Transverse colon (tissue), 4 donors: Measurements from ENCODE around the gene TMEM190. TPM values are rescaled to one million over a fixed set of nuclear protein-coding genes. Genes with fewer than 3 reads are reported as not detected.

Experiments used
- DNase-seq: peaks from one replicate; pipeline ENCODE4 v3.0.0-alpha.2; 2019
- H3K27ac ChIP-seq, 4 donors: fragments of 200-600 bp; sonication (generic); 2 replicates each; pipeline ENCODE4 v1.5.1; 2016 to 2018; ENCODE audit warnings: inconsistent platforms in 4 of 4
- H3K27me3 ChIP-seq: fragments of 200-600 bp; sonication (generic); 2 replicates; pipeline ENCODE4 v1.5.1; 2017; ENCODE audit warnings: inconsistent platforms
- H3K36me3 ChIP-seq, 4 donors: fragments of 200-600 bp; sonication (generic); 2 replicates each; pipeline ENCODE4 v1.5.1; 2017 to 2019; ENCODE audit warnings: inconsistent platforms in 4 of 4
- H3K4me1 ChIP-seq, 4 donors: fragments of 200-600 bp; sonication (generic); 2 replicates each; pipeline ENCODE4 v1.5.1; 2017 to 2020; ENCODE audit warnings: inconsistent platforms in 4 of 4
- H3K4me3 ChIP-seq, 4 donors: fragments of 200-600 bp; sonication (generic); 1 replicate in 1 of 4; 2 replicates in 3 of 4; pipeline versions ENCODE4 v1.5.1 to v1.6.1; 2017 to 2019; ENCODE audit warnings: inconsistent platforms in 4 of 4
- H3K9me3 ChIP-seq, 2 donors: fragments of 200-600 bp; sonication (generic); 2 replicates each; pipeline ENCODE4 v1.5.1; 2017 to 2019; ENCODE audit warnings: inconsistent platforms in 2 of 2
- EP300 ChIP-seq: sonication (generic); formaldehyde crosslinking; IDR thresholded peaks from one replicate; pipeline ENCODE4 v1.6.1; 2017; ENCODE audit warnings: antibody characterized with exemption, low read depth
- POLR2A ChIP-seq: fragments of 450-650 bp; IDR thresholded peaks from one replicate; pipeline ENCODE4 v1.6.1; 2016; ENCODE audit warnings: antibody characterized with exemption, mild to moderate bottlenecking, moderate library complexity
- POLR2AphosphoS5 ChIP-seq, 3 donors: sonication (generic); formaldehyde crosslinking; IDR thresholded peaks; one replicate each; pipeline ENCODE4 v1.6.1; 2016; ENCODE audit warnings: antibody characterized with exemption in 3 of 3
- WGBS, 2 donors: methylation state at CpG; one replicate each; pipeline ENCODE4 v1.1.5; 2018; ENCODE audit warnings: low coverage in 1 of 2; 5-methylcytosine and 5-hydroxymethylcytosine counted together
- in situ Hi-C, 4 donors: fragments of 200-750 bp; cut with MboI; loops; one replicate each; pipeline versions ENCODE4 v1.15.0 to v1.15.1; 2017; ENCODE audit warnings: low sequenced_read_pairs in 3 of 4, low pct_ligation_motif_present in 1 of 4, low pct_unique_long_range_greater_than_20kb in 1 of 4
- intact Hi-C: fragments of 100-400 bp; cut with DNase I; formaldehyde crosslinking; loops from one replicate; pipeline ENCODE4 v1.15.1; 2023; ENCODE audit warnings: low total_unique reads
- total RNA-seq, 4 donors: library from RNA; depleted of rRNA; stranded (reverse); fragments of >200 nt; gene quantifications; one replicate each; pipeline ENCODE4 v1.1.0, GENCODE V29; 2016
- TF ChIP-seq, protein P1 (sequence below), 5 experiments: fragments of 200-600 bp in 3 of 5; fragments of 450-650 bp in 2 of 5; sonication (generic) in 3 of 5; IDR thresholded peaks; 1 replicate in 2 of 5; 2 replicates in 3 of 5; pipeline ENCODE4 v1.5.1; 2016 to 2017; ENCODE audit warnings: antibody characterized with exemption in 5 of 5, inconsistent platforms in 3 of 5, mild to moderate bottlenecking in 2 of 5, moderate library complexity in 1 of 5

Gene TMEM190
- total RNA-seq, 4 donors from 2014 or later = not detected

DNA sequence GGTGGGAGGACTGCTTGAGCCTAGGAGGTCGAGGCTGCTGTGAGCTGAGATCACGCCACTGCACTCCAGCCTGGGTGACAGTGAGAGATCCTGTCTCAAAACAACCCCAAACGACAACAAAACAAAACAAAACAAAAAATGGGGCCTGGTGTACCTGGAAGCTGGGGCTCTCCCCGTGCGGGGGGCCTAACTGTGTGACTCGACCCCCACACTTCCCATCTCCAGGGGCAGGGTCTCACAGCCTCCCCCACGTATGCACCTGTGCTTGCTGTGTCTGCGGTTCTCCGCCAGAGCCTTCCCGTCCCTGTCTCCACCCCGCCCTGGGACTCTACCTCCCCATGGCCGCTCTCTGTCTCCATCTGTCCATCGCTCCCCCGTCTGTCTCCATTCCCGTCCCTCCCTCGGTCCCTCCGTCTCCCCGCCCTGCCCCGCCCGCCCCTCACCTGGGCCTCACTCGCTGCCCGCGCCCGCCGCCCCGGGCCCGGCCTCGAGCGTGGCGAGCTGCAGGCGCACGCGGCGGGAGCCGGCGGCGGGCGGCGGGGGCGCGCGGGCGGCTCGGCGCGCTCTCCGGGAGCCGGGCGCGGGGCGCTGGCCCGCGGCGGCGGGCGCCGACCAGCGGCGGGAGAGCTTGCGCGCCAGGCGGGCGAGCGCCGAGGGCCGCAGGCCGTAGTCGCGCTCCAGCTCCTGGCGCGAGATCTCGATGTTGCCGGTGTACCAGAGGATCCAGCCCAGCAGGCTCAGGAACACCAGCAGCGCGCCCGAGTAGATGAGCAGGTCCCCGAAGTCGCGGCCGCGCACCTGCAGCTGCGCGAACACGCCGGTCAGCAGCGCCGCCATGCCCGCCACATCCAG, 6.9 kb downstream of the TMEM190 start:
- in situ Hi-C loops (loop anchor here in 1 of 4 donors (25.0 kb wide), 1 partner anchor 96 kb away; the partner anchor contains the start of genes BRSK1 and HSPBP1), intact Hi-C loops (loop anchor here (5.0 to 10.0 kb wide), 2 partner anchors 81 to 271 kb away; partner anchors contain the start of gene U2AF2)
- peaks cover 0 to 4% (median 0%) of the 10 kb centered on the region in 4 donors for H3K36me3 ChIP-seq
- H3K27ac ChIP-seq = peak overlapping the region; percentile 94 to 99 (median 96)
- no peaks in the 10 kb centered on the region for H3K27me3 ChIP-seq
- 4% methylated on average over 11 to 55 of the region's 88 CpGs for WGBS, 2 donors
- H3K4me1 ChIP-seq = peaks cover 28 to 42% (median 40%) of the 10 kb centered on the region in 4 donors
- H3K4me3 ChIP-seq = peak overlapping the region; percentile 40 to 93 (median 78)
- peak; percentile 61 for DNase-seq
- H3K9me3 ChIP-seq = no peaks in the 10 kb centered on the region
- TF ChIP-seq, protein P1, sequence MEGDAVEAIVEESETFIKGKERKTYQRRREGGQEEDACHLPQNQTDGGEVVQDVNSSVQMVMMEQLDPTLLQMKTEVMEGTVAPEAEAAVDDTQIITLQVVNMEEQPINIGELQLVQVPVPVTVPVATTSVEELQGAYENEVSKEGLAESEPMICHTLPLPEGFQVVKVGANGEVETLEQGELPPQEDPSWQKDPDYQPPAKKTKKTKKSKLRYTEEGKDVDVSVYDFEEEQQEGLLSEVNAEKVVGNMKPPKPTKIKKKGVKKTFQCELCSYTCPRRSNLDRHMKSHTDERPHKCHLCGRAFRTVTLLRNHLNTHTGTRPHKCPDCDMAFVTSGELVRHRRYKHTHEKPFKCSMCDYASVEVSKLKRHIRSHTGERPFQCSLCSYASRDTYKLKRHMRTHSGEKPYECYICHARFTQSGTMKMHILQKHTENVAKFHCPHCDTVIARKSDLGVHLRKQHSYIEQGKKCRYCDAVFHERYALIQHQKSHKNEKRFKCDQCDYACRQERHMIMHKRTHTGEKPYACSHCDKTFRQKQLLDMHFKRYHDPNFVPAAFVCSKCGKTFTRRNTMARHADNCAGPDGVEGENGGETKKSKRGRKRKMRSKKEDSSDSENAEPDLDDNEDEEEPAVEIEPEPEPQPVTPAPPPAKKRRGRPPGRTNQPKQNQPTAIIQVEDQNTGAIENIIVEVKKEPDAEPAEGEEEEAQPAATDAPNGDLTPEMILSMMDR (IDR thresholded peaks at IDR 0.05) = peak in 1 of 5 experiments; percentile 25
- TF ChIP-seq POLR2A (no peak), POLR2AphosphoS5 (IDR thresholded peaks at IDR 0.05) (peak in 1 of 3 donors; percentile 5)

DNA sequence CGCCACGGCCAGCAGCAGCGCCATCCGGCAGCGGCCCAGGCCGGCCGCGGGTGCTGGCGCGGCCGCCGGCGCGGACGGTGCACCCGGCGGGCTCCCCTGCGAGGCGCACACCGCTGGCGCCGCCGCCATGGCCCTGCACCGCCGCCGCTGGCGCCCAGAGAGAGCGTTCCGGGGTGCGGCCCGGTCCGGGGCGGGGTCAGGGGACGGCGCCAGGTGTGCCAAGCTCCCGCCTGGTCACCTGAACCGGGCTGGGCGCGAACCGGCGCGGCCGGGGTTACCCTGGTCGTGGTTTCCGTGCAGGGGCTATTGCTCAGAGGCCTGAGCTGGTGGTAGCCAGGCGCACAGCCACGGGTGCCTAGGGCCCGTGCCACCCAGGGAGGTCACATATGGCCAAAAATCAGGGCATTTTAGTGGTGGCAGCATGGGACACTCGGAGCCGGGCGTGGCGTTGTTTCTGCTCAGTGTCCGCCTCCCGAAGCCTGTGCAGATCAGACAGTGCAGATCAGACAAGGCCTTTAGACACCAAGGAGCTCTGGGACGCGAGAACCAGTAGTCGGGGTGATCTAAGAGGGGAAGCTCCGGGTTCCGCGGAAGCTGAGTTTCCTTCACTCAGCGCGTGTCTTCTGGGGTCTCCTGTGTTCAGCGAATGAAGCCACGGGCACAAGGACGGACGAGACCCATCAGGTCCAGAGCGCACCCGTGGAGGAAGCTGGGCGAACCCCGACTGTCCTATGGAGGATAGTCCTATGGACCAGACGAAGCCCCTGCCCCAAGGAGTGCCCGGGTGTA, 7.7 kb downstream of the TMEM190 start, which contains the start of gene TMEM238:
Gene TMEM238 (minus strand): TSS at position 162 of the 789 bp plus-strand sequence. CDS start 33 bp downstream, at position 129.
- 13% methylated on average over 32 of the region's 72 CpGs; no CpG with 5 or more reads in 1 of the 2 donors for WGBS, 2 donors
- peak; percentile 25 to 66 (median 39) for TF ChIP-seq POLR2AphosphoS5 (IDR thresholded peaks at IDR 0.05)
- TF ChIP-seq POLR2A = peak; percentile 64
- no peak for TF ChIP-seq EP300
- H3K4me1 ChIP-seq = peaks cover 33 to 50% (median 44%) of the 10 kb centered on the region in 4 donors
- H3K9me3 ChIP-seq = no peaks in the 10 kb centered on the region
- in situ Hi-C loops (loop anchor here in 1 of 4 donors (25.0 kb wide), 1 partner anchor 97 kb away; the partner anchor contains the start of genes BRSK1 and HSPBP1), intact Hi-C loops (loop anchor here (5.0 to 10.0 kb wide), 2 partner anchors 82 to 270 kb away; partner anchors contain the start of gene U2AF2)
- H3K4me3 ChIP-seq = peak within 1 kb of the TSS; percentile 40 to 93 (median 78)
- H3K36me3 ChIP-seq = peaks cover 0 to 6% (median 0%) of the 10 kb centered on the region in 4 donors
- H3K27ac ChIP-seq = peak within 1 kb of the TSS; percentile 94 to 99 (median 96)
- no peaks in the 10 kb centered on the region for H3K27me3 ChIP-seq
- DNase-seq = peak; percentile 84

DNA sequence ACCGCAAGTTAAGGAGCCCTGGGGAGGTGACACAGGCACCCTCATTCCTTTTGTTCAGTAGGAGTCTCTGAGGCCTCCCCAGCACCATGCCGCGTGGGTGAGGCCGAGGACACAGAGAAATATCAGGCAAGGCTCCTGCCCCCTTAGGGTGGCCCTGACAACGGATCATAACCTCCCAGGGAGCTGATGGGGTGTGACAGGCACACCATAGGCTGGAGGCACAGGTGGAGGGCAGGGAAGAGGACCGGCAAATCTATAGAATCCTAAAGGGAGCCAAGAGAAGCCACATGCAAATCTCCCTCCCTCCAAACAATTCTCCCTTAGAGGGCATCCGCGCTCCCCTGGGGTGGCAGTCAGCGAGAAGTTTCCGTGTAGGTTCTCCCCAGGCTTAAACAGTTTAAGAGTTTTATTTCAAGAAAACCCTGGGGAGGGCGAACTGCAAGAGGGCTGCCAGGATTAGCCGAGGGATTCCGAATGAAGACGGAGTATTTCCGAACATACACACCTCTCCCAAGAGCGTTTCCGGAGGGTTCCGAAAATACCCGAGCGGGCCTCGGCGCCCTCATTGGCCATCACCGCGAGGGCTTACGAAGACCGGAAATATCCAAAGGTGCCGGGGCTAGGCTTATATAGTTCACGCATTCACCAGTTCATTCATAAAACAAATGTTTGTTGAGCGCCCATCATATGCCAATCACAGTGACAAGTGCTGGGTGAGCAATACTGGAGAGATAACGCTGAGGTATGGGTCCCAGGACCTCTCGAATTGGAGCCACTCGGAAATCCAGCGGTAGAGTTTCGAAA, 8.5 kb downstream of the TMEM190 start:
- peak; percentile 96 for DNase-seq
- H3K4me1 ChIP-seq = peaks cover 33 to 54% (median 44%) of the 10 kb centered on the region in 4 donors
- TF ChIP-seq, protein P1 (IDR thresholded peaks at IDR 0.05) = no peak
- peak; percentile 6 to 52 (median 43) for TF ChIP-seq POLR2AphosphoS5 (IDR thresholded peaks at IDR 0.05)
- TF ChIP-seq POLR2A = no peak
- TF ChIP-seq EP300 = no peak
- WGBS, 2 donors = 5% methylated on average over 34 of the region's 34 CpGs; no CpG with 5 or more reads in 1 of the 2 donors
- H3K27ac ChIP-seq = peak overlapping the region; percentile 94 to 99 (median 96)
- no peaks in the 10 kb centered on the region for H3K27me3 ChIP-seq
- in situ Hi-C loops = loop anchor here in 1 of 4 donors (25.0 kb wide), 1 partner anchor 98 kb away; the partner anchor contains the start of genes BRSK1 and HSPBP1
- no peaks in the 10 kb centered on the region for H3K9me3 ChIP-seq
- peaks cover 0 to 6% (median 0%) of the 10 kb centered on the region in 4 donors for H3K36me3 ChIP-seq
- H3K4me3 ChIP-seq = peak overlapping the region; percentile 12 to 93 (median 78)
- intact Hi-C loops = loop anchor here (5.0 to 10.0 kb wide), 2 partner anchors 83 to 270 kb away; partner anchors contain the start of gene U2AF2
